Liver (tissue), 9 donors: ENCODE measurements around the gene IGLON5. TPM values are rescaled to one million over a fixed set of nuclear protein-coding genes. Genes with fewer than 3 reads are reported as not detected.

Experiments
- DNase-seq: peaks from one replicate; pipeline ENCODE4 v3.0.0-alpha.2; 2017; ENCODE audit warnings: low spot score
- H3K27ac ChIP-seq, 2 donors: one replicate each; pipeline ENCODE4 v1.7.0; 2013; ENCODE audit warnings: inconsistent platforms in 2 of 2, low read length in 2 of 2, control low read depth in 1 of 2, low read depth in 1 of 2, mild to moderate bottlenecking in 1 of 2
- H3K27me3 ChIP-seq, 4 donors: one replicate each; pipeline versions ENCODE4 v1.6.1 to v1.7.0; 2013; ENCODE audit warnings: low read length in 3 of 4, inconsistent platforms in 1 of 4, mild to moderate bottlenecking in 1 of 4, moderate library complexity in 1 of 4; ENCODE audit not compliant: control insufficient read depth in 4 of 4, insufficient read depth in 4 of 4
- H3K36me3 ChIP-seq, 4 donors: one replicate each; pipeline versions ENCODE4 v1.6.1 to v1.7.0; 2013; ENCODE audit warnings: low read length in 3 of 4, mild to moderate bottlenecking in 3 of 4, low read depth in 1 of 4, moderate library complexity in 1 of 4; ENCODE audit not compliant: control insufficient read depth in 4 of 4, insufficient read depth in 3 of 4
- H3K4me1 ChIP-seq, 4 donors: one replicate each; pipeline versions ENCODE4 v1.6.1 to v1.7.0; 2013; ENCODE audit warnings: low read length in 3 of 4, mild to moderate bottlenecking in 3 of 4, moderate library complexity in 1 of 4; ENCODE audit not compliant: control insufficient read depth in 4 of 4, insufficient read depth in 4 of 4
- H3K4me3 ChIP-seq, 3 donors: one replicate each; pipeline versions ENCODE4 v1.6.1 to v1.7.0; 2013; ENCODE audit warnings: low read length in 3 of 3, control low read depth in 1 of 3, low read depth in 1 of 3, mild to moderate bottlenecking in 1 of 3
- H3K9ac ChIP-seq, 2 donors: one replicate each; pipeline ENCODE4 v1.7.0; 2013; ENCODE audit warnings: low read length in 2 of 2, mild to moderate bottlenecking in 2 of 2, moderate library complexity in 2 of 2, control low read depth in 1 of 2, low read depth in 1 of 2
- H3K9me3 ChIP-seq, 4 donors: one replicate each; pipeline versions ENCODE4 v1.6.1 to v1.7.0; 2013; ENCODE audit warnings: low read length in 3 of 4; ENCODE audit not compliant: control insufficient read depth in 4 of 4
- EGR1 ChIP-seq, 2 donors: IDR thresholded peaks; 2 replicates each; pipeline ENCODE4 v1.6.1; 2016 to 2018; ENCODE audit warnings: antibody characterized with exemption in 2 of 2, low read depth in 2 of 2
- FOXA1 ChIP-seq: IDR thresholded peaks from 2 replicates; pipeline ENCODE4 v1.6.1; 2016; ENCODE audit warnings: antibody characterized with exemption
- FOXA2 ChIP-seq: IDR thresholded peaks from 2 replicates; pipeline ENCODE4 v1.6.1; 2016; ENCODE audit warnings: antibody characterized with exemption
- GABPA ChIP-seq, 2 donors: IDR thresholded peaks in 1 of 2; conservative IDR thresholded peaks in 1 of 2; 2 replicates each; pipeline ENCODE4 v1.6.1; 2016; ENCODE audit warnings: antibody characterized with exemption in 2 of 2, mild to moderate bottlenecking in 1 of 2, moderate library complexity in 1 of 2
- HNF4A ChIP-seq, 2 donors: conservative IDR thresholded peaks; 2 replicates each; pipeline ENCODE4 v1.6.1; 2016; ENCODE audit warnings: antibody characterized with exemption in 2 of 2, mild to moderate bottlenecking in 2 of 2
- HNF4G ChIP-seq: IDR thresholded peaks from 2 replicates; pipeline ENCODE4 v1.6.1; 2016; ENCODE audit warnings: antibody characterized with exemption
- JUND ChIP-seq, 2 donors: IDR thresholded peaks; 2 replicates each; pipeline ENCODE4 v1.6.1; 2016; ENCODE audit warnings: antibody characterized with exemption in 2 of 2
- MAX ChIP-seq: IDR thresholded peaks from 2 replicates; pipeline ENCODE4 v1.6.1; 2016; ENCODE audit warnings: antibody characterized with exemption
- NR2F2 ChIP-seq: IDR thresholded peaks from 2 replicates; pipeline ENCODE4 v1.6.1; 2016; ENCODE audit warnings: antibody characterized with exemption
- RAD21 ChIP-seq, 2 donors: IDR thresholded peaks; 2 replicates each; pipeline ENCODE4 v1.6.1; 2016; ENCODE audit warnings: antibody characterized with exemption in 2 of 2, mild to moderate bottlenecking in 2 of 2
- REST ChIP-seq: IDR thresholded peaks from 2 replicates; pipeline ENCODE4 v1.6.1; 2016; ENCODE audit warnings: antibody characterized with exemption, mild to moderate bottlenecking
- RXRA ChIP-seq, 2 donors: IDR thresholded peaks; 2 replicates each; pipeline ENCODE4 v1.6.1; 2017 to 2018; ENCODE audit warnings: antibody characterized with exemption in 2 of 2, mild to moderate bottlenecking in 1 of 2
- SP1 ChIP-seq: IDR thresholded peaks from 2 replicates; pipeline ENCODE4 v1.6.1; 2018; ENCODE audit warnings: antibody characterized with exemption, mild to moderate bottlenecking
- TAF1 ChIP-seq: conservative IDR thresholded peaks from 2 replicates; pipeline ENCODE4 v1.6.1; 2016; ENCODE audit warnings: antibody characterized with exemption, mild to moderate bottlenecking
- YY1 ChIP-seq: IDR thresholded peaks from 2 replicates; pipeline ENCODE4 v1.6.1; 2016; ENCODE audit warnings: antibody characterized with exemption, mild to moderate bottlenecking
- WGBS: extraction: QIAGEN DNeasy Blood & Tissue Kit; methylation state at CpG from one replicate; pipeline ENCODE4 v1.1.7; 2013; 5-methylcytosine and 5-hydroxymethylcytosine counted together
- polyA plus RNA-seq, 2 donors: library from polyadenylated mRNA; stranded (reverse) in 1 of 2; unstranded in 1 of 2; fragments of 200-250 nt in 1 of 2; fragments of >200 nt in 1 of 2; fragmentation: Nextera tagmentation in 1 of 2; extraction: Ambion mirVana in 1 of 2; gene quantifications; one replicate each; pipeline versions ENCODE4 v1.2.1 to v1.2.3, GENCODE V29; 2013 to 2015
- total RNA-seq, 2 donors: library from RNA; depleted of rRNA; stranded (reverse); fragments of >200 nt; gene quantifications; one replicate each; pipeline ENCODE4 v1.2.3, GENCODE V29; 2014
- TF ChIP-seq, protein P1 (sequence below): fragments of 150-350 bp; IDR thresholded peaks from 2 replicates; pipeline ENCODE4 v1.5.1; 2017; ENCODE audit warnings: improper control_type of control experiment, low read depth, low read length; ENCODE audit not compliant: missing input control
- TF ChIP-seq, protein P2 (sequence below): IDR thresholded peaks from 2 replicates; pipeline ENCODE4 v1.6.1; 2016; ENCODE audit warnings: antibody characterized with exemption
- TF ChIP-seq, protein P3 (sequence below): IDR thresholded peaks from 2 replicates; pipeline ENCODE4 v1.6.1; 2016; ENCODE audit warnings: antibody characterized with exemption
- donor health status: healthy.
- donor health status: healthy.
- donor health status: healthy.
- donor health status: healthy.
- donor health status: healthy.

The IGLON5 gene
- total and polyA plus RNA-seq, 4 donors: 0.25 to 0.46 (median 0.25) TPM; not detected in 1

DNA sequence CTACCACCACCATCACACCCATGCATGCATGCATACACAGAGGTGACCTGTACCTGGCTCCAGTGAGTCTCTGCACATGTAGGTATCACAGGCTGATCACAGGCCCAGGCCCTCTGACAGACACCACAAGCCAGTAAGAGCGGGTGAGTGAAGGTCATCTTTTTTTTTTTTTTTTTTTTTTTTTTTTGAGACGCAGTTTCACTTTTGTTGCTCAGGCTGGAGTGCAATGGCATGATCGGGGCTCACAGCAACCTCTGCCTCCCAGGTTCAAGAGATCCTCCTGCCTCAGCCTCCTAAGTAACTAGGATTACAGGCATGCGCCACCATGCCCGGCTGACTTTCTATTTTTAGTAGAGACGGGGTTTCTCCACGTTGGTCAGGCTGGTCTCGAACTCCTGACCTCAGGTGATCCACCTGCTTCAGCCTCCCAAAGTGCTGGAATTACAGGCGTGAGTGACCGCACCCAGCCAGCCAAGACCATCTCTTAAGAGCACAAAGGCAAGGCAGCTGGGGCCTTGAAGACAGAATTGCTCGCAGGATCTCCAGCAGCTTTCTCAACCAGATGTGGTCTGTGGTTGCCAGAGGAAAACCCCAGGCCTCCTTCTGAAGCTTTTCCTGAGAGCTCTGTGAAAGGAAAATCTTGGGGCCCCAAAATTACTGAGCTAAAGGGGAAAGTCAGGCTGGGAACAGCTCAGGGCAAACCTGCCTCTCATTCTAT is 64.2 kb downstream of the IGLON5 start:
- Histone ChIP-seq H3K4me1 (peaks cover 0 to 2% (median 0%) of the 10 kb centered on the region in 4 donors), H3K27me3 (no peaks in the 10 kb centered on the region), H3K9ac (no peak overlapping the region), H3K27ac (no peak overlapping the region), H3K4me3 (no peak overlapping the region), H3K9me3 (no peaks in the 10 kb centered on the region), H3K36me3 (no peaks in the 10 kb centered on the region)
- no peak for DNase-seq
- TF ChIP-seq RXRA (IDR thresholded peaks at IDR 0.05) (no peak), FOXA1 (no peak), TAF1 (no peak), SP1 (no peak), NR2F2 (no peak), JUND (IDR thresholded peaks at IDR 0.05) (no peak), FOXA2 (no peak), HNF4A (conservative IDR thresholded peaks at IDR 0.05) (no peak)
- TF ChIP-seq, protein P1, sequence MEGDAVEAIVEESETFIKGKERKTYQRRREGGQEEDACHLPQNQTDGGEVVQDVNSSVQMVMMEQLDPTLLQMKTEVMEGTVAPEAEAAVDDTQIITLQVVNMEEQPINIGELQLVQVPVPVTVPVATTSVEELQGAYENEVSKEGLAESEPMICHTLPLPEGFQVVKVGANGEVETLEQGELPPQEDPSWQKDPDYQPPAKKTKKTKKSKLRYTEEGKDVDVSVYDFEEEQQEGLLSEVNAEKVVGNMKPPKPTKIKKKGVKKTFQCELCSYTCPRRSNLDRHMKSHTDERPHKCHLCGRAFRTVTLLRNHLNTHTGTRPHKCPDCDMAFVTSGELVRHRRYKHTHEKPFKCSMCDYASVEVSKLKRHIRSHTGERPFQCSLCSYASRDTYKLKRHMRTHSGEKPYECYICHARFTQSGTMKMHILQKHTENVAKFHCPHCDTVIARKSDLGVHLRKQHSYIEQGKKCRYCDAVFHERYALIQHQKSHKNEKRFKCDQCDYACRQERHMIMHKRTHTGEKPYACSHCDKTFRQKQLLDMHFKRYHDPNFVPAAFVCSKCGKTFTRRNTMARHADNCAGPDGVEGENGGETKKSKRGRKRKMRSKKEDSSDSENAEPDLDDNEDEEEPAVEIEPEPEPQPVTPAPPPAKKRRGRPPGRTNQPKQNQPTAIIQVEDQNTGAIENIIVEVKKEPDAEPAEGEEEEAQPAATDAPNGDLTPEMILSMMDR: no peak
- TF ChIP-seq, protein P2, sequence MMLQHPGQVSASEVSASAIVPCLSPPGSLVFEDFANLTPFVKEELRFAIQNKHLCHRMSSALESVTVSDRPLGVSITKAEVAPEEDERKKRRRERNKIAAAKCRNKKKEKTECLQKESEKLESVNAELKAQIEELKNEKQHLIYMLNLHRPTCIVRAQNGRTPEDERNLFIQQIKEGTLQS: no peak
- 68% methylated on average over 11 of the region's 11 CpGs for WGBS

GRCh38 chr19:51377422-51377821 is 66.0 kb downstream of the IGLON5 start:
- DNase-seq: no peak
- H3K4me3 ChIP-seq: no peak overlapping the region
- no peak overlapping the region for H3K9ac ChIP-seq
- 95% methylated on average over 2 of the region's 2 CpGs for WGBS
- H3K4me1 ChIP-seq: no peaks in the 10 kb centered on the region
- TF ChIP-seq RAD21 (IDR thresholded peaks at IDR 0.05) (no peak), MAX (no peak), YY1 (no peak), HNF4G (no peak), JUND (IDR thresholded peaks at IDR 0.05) (no peak), FOXA2 (no peak), SP1 (no peak), TAF1 (no peak), REST (no peak), EGR1 (IDR thresholded peaks at IDR 0.05; ENCODE audit: low read depth in 2 of 2) (no peak), RXRA (IDR thresholded peaks at IDR 0.05) (no peak), NR2F2 (no peak), HNF4A (conservative IDR thresholded peaks at IDR 0.05) (no peak), GABPA (IDR thresholded peaks at IDR 0.05 in 1 of 2, conservative IDR thresholded peaks at IDR 0.05 in 1 of 2) (no peak), FOXA1 (no peak)
- TF ChIP-seq, protein P2: no peak
- TF ChIP-seq, protein P1: no peak
- TF ChIP-seq, protein P3, sequence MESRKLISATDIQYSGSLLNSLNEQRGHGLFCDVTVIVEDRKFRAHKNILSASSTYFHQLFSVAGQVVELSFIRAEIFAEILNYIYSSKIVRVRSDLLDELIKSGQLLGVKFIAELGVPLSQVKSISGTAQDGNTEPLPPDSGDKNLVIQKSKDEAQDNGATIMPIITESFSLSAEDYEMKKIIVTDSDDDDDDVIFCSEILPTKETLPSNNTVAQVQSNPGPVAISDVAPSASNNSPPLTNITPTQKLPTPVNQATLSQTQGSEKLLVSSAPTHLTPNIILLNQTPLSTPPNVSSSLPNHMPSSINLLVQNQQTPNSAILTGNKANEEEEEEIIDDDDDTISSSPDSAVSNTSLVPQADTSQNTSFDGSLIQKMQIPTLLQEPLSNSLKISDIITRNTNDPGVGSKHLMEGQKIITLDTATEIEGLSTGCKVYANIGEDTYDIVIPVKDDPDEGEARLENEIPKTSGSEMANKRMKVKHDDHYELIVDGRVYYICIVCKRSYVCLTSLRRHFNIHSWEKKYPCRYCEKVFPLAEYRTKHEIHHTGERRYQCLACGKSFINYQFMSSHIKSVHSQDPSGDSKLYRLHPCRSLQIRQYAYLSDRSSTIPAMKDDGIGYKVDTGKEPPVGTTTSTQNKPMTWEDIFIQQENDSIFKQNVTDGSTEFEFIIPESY: no peak
- no peaks in the 10 kb centered on the region for H3K27me3 ChIP-seq
- H3K36me3 ChIP-seq: no peaks in the 10 kb centered on the region
- no peak overlapping the region for H3K27ac ChIP-seq
- H3K9me3 ChIP-seq: peaks cover 0 to 2% (median 0%) of the 10 kb centered on the region in 4 donors
